KBM-7 (cell line): Measurements from ENCODE around the gene STK11.
"Not testable (repeated sequence)": the region's sequence is repeated elsewhere in the genome, so short reads cannot be mapped to it uniquely, and the experiment has no call there.

Experiments
- DNase-seq: peaks from one replicate; pipeline ENCODE4 v3.0.0-alpha.2; 2015
- in situ Hi-C: fragments of 300-500 bp; cut with MboI; formaldehyde crosslinking; loops from 2 replicates; pipeline ENCODE4 v1.14.3; 2020; ENCODE audit warnings: low sequenced_read_pairs, low pct_unique_long_range_greater_than_20kb, mixed read lengths

STK11 gene

DNA sequence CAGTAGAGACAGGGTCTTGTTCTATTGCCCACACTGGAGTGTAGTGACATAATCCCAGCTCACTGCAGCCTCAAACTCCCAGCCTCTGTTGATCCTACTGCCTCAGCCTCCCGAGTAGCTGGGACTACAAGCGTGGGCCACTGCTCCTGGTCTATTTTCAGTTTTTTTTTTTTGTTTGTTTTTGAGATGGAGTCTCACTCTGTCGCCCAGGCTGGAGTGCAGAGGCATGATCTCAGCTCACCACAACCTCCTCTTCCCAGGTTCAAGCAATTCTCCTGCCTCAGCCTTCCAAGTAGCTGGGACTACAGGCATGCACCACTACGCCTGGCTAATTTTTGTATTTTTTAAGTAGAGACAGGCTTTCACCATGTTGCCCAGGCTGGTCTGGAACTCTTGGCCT lies 5.0 kb upstream of the STK11 start:
- DNase-seq, in situ Hi-C loops: not testable (repeated sequence)

DNA sequence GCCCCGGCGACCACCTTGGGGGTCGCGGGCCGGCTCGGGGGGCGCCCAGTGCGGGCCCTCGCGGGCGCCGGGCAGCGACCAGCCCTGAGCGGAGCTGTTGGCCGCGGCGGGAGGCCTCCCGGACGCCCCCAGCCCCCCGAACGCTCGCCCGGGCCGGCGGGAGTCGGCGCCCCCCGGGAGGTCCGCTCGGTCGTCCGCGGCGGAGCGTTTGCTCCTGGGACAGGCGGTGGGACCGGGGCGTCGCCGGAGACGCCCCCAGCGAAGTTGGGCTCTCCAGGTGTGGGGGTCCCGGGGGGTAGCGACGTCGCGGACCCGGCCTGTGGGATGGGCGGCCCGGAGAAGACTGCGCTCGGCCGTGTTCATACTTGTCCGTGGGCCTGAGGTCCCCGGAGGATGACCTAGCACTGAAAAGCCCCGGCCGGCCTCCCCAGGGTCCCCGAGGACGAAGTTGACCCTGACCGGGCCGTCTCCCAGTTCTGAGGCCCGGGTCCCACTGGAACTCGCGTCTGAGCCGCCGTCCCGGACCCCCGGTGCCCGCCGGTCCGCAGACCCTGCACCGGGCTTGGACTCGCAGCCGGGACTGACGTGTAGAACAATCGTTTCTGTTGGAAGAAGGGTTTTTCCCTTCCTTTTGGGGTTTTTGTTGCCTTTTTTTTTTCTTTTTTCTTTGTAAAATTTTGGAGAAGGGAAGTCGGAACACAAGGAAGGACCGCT lies 729 bp downstream of the STK11 start:
- no peak for DNase-seq
- in situ Hi-C loops, result no loop called here

DNA sequence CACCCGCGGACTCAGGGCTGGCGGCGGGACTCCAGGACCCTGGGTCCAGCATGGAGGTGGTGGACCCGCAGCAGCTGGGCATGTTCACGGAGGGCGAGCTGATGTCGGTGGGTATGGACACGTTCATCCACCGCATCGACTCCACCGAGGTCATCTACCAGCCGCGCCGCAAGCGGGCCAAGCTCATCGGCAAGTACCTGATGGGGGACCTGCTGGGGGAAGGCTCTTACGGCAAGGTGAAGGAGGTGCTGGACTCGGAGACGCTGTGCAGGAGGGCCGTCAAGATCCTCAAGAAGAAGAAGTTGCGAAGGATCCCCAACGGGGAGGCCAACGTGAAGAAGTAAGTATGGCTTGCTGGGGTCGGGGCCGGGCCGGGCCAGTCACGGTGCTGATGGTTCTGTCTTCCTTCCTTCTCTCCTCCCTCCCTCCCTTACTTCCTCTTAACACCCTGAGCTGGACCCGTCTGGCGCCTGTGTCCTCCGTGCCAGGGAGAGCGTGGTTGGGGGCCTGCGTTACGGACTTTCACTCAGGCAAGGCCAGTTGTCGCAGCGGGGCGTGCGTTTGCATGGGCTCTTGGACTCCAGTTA lies 1.4 kb downstream of the STK11 start:
- in situ Hi-C loops, result no loop called here
- DNase-seq, result no peak

DNA sequence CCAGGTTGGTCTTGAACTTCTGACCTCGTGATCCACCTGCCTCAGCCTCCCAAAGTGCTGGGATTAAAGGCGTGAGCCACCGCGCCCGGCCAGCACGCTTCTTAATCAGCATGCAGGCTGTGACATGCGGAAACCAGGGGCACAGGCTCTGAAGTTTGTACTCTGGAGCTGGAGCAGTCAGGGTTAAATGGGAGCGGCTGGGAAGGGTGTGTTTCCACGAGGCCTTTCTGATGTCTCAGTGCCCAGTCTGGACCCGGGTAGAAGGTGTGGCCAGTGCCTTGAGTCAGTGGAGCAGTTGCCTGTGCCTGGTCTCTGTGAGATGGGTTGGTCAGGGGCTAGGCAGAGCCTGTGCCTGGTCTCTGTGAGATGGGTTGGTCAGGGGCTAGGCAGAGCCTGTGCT lies 3.3 kb downstream of the STK11 start:
- DNase-seq, in situ Hi-C loops: not testable (repeated sequence)

DNA sequence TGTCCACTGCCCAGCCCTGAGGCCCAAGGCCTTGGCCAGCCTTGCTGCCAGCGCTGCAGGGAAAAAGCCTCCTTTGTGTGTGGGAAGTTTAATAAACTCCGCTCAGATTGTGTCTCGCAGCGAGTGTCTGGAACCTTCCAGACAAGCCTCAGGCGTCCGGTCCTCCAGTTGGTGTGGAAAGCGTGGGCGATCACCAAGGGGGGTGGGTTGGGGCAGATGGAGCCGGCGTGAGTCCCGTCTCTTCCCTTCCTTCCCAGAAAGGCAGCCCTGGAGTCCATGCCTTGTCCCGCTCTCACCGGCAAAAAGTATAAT lies 4.6 kb downstream of the STK11 start:
- DNase-seq, result no peak
- in situ Hi-C loops, result no loop called here

DNA sequence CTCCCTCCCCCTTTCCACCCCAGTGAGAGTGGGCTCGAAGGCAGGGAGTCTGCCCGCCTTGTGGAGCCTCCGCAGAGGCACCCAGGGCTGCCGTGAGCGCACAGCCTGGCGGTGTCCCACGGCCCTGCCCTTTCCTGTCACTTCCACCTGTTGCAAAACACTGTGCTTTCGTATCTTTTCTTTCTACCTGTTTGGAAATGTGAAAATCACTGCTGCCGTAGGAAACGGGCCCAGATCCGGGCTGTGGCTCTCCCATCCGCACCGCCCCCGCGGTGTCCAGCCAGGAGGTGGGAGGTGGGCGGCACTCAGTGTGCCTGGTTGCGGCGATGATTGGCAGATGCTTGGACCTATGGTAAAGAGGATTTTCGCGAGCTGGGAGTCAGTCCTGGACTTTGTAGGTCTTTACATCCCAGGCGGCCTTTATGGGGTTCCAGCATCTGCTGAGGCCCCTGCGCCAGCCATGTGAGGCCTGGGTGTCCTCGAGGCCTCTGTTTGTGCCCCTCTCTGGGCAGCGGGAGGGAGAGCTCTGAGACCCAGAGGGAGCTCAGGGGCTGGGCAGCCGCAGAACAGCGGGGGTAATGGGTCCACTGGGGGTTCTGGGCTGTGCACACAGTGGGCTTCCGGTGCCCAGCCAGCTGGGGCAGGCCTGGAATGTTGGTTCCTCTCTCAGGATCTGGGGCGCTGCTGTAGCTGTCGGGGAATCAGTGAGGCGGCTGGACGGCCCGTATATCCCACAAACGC lies 6.1 kb downstream of the STK11 start:
- DNase-seq, result no peak
- in situ Hi-C loops, result no loop called here

DNA sequence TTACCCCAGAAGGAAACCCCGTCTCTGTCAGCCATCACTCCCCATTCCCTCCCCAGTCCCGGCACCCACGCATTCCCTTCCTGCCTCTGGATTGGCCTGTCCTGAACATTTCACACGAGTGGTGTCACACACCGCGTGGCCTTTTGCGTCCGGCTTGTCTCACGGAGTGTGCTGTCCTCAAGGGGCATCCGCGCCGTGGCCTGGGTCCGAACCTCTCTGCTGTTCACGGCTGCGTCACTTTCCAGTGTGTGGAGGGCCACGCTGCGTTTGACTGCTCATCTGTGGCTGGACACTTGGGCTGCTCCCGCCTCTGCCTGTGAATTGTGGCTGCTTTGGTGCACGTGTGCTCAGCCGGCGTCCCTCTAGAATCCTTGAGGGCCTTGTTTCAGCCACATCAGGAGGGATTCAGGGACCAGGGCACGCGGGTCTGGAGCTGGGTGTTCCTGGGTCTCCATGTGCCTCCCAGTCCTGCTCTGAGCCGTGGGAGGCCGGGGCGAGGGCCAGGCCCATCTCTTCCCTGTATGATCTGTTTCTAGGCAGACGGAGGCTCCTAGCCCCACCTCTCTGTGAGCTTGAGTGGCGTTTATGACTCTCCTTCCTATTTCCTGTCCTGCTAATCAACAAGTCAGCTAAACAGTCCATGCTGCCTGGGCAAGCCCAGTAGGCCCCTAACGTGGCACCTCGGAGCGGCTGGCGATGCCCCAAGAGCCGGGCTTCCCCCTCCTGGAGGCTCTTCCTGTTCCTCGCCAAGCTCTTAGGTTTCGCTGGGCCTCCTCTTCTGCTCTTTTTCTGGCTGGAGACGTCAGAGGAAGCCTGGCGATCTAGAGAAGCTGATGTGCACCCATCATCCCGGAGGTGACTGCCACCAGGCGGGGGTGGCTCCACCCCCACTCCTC lies 8.1 kb downstream of the STK11 start:
- DNase-seq, result peak; percentile 97
- in situ Hi-C loops, result no loop called here

DNA sequence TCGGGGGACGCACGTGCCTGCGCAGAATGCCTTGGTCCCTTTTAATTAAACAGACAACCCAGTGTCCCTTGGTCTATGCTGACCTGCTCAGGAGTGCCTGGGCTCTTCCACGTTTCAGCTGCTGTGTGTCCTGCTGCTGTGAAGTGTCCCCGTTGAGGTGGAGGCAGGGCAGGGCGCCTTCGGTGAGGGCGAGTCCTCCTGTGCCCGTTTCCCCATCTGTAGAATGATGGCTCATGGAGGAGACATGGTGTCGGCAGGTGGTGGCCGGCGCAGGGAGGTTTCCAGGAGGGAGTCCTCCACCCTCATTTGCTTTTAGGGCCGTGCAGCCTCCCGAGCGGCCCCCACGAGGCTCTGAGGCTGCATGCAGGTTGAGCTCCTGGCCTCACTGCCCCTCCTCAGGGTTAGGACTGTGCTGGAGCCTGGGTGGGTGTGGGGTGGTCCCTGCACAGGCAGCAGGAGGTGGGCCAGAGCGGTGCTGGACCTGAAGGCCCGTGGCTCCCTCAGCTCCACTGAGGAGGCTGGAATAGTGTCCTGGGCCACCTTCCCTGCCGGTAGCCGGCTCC lies 8.8 kb downstream of the STK11 start:
- no peak for DNase-seq
- in situ Hi-C loops, result no loop called here

DNA sequence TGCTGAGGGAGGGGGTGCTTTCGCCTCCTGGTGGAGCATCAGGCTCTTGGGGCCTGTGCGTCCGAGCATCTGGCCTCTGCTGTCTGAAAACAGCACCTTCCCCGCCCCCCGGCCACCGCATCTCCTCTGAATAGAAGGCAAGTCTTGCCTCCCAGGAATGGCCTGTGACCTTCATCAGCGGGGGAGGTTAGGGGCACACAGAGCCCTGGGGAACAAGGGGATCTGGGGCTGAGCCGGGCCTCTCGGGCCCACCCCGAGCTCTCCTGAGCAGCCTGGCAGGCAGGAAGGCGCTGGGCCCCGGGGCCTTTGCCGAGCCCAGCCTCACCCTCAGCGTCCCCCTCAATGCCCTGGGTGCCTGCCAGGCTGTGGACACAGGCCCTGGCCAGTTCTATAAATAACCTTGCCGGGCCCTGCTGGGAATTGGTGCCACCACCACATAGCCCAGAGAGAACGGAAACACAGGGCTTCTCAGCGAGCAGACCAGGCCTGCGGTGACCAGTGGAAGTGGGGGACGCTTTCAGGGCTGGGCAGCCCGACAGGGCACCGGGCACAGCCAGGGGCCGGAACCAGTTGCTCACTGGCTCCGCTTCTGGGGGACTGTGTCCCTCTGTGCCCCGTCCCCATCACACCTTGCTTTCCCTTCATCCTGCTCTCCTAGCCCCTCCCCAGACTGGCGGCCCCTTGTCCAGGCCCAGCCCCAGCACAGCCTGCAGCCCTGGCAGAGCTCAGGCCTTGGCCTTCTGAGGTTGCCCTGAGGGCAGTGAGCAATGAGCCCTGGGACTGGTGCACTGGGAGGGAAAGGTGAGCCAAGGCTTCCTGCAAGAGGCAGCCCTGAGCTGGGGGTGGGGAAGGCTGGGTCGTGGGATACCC lies 9.5 kb downstream of the STK11 start:
- DNase-seq, result no peak
- in situ Hi-C loops, result no loop called here

DNA sequence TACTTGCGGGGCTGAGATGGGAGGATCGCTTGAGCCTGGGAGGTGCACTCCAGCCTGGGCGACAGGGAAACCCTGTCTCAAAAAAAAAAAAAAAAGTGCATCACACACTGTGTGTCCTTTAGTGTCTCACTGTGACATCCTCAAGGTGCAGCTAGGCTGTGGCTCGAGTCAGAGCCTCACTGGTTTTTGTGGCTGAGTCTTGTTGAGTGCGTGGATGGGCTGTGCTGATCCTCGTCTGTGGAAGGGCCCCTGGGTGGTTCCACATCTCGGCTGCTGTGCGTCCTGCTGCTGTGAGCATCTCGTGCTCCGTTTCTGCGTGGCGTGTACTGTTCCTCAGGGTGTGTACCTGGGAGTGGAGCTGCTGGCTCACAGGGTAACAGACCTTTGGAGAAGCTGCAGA lies 11.2 kb downstream of the STK11 start:
- in situ Hi-C loops, result no loop called here

DNA sequence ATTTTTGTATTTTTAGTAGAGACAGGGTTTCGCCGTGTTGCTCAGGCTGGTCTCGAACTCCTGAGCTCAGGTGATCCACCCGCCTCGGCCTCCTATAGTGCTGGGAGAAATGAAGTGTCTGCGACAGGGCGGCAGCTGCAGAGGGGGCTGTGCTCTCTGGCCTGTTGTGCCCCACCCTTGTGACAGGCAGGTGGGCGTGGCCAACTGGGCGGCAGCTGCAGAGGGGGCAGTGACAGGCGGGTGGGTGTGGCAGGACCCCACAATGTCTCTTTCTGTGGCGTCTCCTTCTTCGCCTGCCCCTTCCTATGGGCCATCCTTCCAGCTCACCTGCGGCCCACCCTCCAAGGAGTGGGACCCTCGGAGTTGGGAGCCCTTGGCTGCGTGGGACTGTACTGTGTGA lies 11.8 kb downstream of the STK11 start:
- no peak for DNase-seq
- in situ Hi-C loops, result no loop called here

More for the DNA sequence above, 11.2 kb downstream of the STK11 start:
- DNase-seq, result no peak

DNA sequence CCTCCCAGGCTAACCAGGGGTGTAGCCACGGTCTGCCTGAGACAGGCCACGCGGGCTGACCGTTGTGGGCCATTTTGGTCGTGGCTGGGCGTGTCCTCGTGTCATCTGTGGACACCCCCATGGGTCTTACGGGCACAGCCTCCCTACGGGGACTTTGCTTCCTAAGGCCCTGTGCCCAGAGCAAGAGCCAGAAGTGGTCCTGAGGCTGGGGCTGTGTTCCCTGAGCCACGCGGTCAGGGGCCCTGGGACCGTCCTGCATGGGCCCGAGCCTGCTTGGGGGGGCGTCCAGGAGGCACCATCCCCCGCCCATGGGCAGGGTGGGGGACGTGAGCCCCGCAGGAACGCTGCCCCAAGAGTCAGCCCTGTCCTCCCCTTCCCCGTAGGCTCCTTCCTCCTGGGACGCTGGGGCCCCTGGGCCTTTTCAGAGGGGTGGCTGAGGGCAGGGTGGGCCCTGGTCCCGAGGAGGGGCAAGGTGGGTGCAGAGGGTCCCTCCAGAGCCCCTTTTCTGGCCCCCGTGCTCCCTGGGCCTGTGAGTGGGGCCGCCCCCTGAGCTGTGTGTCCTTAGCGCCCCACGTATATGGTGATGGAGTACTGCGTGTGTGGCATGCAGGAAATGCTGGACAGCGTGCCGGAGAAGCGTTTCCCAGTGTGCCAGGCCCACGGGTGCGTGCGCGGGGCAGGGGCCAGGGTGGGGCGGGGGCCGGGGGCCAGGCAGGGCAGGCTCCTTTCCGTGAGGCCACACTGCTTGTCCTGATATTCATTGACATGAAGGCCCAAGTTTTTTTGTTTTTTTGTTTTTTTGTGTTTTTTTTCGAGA lies 13.4 kb downstream of the STK11 start:
- in situ Hi-C loops, result no loop called here
- DNase-seq, result no peak

DNA sequence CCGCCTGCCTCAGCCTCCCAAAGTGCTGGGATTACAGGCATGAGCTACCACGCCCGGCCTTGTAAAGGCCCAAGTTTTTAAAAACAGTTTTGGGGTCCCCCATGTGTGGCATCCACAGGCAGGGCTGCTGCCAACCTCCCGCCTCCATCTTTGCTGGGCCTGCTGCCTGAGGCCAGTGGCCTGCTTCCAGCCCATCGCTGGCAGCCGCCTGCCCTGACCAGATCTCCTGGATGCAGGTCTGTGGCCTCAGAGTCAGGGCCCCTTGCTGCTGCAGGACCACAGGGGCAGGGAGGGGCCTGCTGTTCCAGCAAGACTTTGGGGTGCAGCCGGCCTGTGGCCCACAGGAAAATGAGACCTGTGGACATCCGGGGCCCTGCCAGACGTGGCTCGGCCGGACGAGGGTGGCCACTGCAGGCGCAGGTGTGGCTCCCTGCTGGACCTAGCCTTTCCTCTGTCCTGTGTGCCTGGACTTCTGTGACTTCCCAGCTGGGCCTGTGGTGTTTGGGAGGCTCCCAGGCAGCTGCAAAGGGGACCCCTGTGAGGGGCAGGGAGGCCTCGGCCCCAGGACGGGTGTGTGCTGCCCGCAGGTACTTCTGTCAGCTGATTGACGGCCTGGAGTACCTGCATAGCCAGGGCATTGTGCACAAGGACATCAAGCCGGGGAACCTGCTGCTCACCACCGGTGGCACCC lies 14.4 kb downstream of the STK11 start:
- no peak for DNase-seq
- in situ Hi-C loops, result no loop called here

DNA sequence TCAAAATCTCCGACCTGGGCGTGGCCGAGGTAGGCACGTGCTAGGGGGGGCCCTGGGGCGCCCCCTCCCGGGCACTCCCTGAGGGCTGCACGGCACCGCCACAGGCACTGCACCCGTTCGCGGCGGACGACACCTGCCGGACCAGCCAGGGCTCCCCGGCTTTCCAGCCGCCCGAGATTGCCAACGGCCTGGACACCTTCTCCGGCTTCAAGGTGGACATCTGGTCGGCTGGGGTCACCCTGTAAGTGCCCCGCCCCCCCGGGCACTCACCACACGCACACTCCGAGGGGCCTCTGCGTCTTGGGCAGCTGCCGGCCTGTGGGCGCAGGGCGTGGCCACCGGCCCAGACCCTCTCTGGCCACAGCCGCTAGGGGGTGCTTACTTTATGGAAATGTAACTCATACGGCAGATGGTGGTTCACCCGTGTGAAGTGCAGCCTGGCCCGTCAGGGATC lies 14.9 kb downstream of the STK11 start:
- in situ Hi-C loops, result no loop called here
- no peak for DNase-seq

DNA sequence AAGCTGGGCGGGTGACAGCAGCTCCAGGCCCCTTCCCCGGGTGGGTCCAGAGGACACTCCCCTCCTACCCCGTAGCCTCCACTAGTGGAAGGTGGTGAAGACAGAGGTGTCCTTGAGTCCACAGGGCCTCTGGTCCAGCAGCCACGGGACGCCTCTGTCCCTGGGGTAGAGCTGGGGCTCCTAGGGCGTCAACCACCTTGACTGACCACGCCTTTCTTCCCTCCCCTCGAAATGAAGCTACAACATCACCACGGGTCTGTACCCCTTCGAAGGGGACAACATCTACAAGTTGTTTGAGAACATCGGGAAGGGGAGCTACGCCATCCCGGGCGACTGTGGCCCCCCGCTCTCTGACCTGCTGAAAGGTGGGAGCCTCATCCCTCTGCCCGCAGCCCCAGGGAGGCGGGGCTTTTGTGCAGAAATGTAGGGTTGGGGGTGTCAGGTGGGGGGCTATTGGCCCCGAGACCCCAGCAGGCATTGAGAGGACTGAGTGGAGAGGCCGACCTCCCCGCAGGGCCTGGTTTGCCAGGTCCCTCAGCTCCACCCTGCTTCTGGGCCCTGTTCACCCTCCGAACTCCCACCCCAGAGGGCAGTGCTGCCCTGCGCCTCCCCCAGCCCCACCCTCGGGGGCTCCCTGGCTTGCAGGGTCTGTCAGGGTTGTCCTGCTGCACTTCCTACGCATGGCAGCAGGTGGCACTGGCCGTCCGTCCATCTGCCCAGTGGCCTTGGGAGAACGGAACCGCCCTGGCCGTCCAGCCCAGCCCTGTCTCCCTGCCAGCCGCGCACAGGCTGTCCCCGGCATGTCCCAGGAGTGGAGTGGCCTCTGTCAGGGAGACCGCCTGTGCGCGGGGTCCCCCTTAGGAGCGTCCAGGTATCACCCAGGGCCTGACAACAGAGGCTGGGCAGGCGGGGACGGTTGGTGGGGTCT lies 15.7 kb downstream of the STK11 start:
- DNase-seq, result no peak
- in situ Hi-C loops, result no loop called here

DNA sequence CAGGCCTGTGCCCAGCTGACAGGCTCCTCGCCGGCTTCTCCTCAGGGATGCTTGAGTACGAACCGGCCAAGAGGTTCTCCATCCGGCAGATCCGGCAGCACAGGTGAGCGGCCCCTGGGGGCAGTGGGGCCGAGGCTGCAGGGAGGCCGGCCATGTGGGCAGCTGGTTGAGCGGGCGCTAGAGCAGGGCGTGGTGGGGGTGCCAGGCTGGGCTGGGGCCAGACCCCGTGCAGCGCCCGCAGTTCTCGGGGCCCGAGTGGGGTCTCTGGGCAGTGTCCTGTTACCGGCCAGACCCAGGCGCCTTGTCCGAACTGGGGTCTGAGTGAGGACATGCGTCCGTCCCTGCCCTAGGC lies 16.3 kb downstream of the STK11 start:
- in situ Hi-C loops, result no loop called here

More for the DNA sequence above, 16.3 kb downstream of the STK11 start:
- no peak for DNase-seq
